G401 (cell line): ENCODE results near the gene RDH12. TPM values are rescaled to one million over a fixed set of nuclear protein-coding genes. Genes with fewer than 3 reads are reported as not detected.
"Not testable (repeated sequence)": the region's sequence is repeated elsewhere in the genome, so short reads cannot be mapped to it uniquely, and the experiment has no call there.

Source experiments
- DNase-seq: peaks from one replicate; pipeline ENCODE4 v3.0.0-alpha.2; 2015; ENCODE audit warnings: low spot score
- in situ Hi-C: cut with HindIII; loops from 2 replicates; pipeline ENCODE4 v1.10.0; 2016; ENCODE audit warnings: low sequenced_read_pairs, mixed read lengths
- total RNA-seq: library from RNA; depleted of rRNA; stranded (reverse); fragments of >200 nt; shearing (Covaris generic); gene quantifications from 2 replicates; pipeline ENCODE4 v1.2.3, GENCODE V29; 2014

RDH12 gene
- total RNA-seq, 1 experiment from 2014 or later, result not detected

- in situ Hi-C loops, result no loop called here
- DNase-seq, result no peak
Observed at GRCh38 chr14:67698179-67698578, 3.5 kb upstream of the RDH12 start.

DNA sequence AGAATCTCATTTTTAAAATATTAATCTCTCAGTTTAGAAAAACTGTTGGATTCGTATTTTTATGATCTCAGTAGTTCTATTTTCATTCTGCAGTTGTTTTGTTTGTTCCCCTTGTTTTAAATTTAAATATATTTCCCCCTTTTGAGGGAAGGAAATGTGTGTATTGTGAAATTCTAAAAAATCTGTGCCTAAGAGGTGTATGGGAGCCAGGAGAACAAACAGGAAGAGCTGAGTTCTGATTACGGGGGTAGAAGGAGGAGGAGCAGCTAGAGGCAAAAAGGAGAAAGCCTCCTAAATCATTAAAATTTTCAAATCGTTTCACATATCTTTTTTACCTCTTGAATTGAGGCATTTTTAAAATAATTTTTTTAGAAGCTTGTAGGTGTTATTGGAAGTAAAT is 2.3 kb downstream of the RDH12 start:
- no peak for DNase-seq
- in situ Hi-C loops, result no loop called here

DNA sequence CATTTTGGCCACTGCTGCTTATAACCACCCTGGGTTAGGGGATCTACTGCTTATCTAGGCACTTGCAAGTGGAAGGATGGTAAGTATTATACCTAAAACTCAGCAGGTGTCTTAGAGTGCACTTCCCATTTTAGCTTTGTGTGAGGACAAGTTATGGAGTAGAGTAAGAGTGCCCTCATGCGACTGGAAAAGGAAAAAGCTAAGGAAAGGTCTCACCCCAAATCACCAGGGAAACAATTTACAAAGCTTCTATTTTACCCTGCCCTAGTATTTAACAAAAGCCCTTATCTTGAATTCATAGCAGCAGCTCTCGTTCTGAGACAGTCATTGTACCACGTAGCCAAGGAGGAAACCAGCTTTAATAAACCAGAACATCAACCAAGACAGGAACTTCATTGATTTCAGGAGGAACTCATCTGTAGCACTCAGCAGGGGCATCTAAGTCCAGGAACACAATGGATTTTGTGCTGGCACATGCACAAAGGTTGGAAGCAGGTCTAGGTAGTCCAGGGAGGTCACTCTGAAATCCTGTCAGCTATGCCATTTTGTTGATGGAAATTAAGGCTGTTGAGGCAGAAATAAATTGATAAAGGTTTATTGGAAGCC is 2.9 kb downstream of the RDH12 start:
- peak; percentile 78 for DNase-seq
- in situ Hi-C loops, result no loop called here

- DNase-seq, result no peak
- in situ Hi-C loops, result no loop called here
Observed at GRCh38 chr14:67705211-67705610, 3.5 kb downstream of the RDH12 start.

GRCh38 chr14:67709346-67709745 is 7.7 kb downstream of the RDH12 start:
- in situ Hi-C loops, DNase-seq: not testable (repeated sequence)

- DNase-seq, in situ Hi-C loops: not testable (repeated sequence)
Observed at GRCh38 chr14:67709796-67710195, 8.1 kb downstream of the RDH12 start.

- in situ Hi-C loops, result no loop called here
- DNase-seq, result no peak
Observed at GRCh38 chr14:67710209-67710608, 8.5 kb downstream of the RDH12 start.

DNA sequence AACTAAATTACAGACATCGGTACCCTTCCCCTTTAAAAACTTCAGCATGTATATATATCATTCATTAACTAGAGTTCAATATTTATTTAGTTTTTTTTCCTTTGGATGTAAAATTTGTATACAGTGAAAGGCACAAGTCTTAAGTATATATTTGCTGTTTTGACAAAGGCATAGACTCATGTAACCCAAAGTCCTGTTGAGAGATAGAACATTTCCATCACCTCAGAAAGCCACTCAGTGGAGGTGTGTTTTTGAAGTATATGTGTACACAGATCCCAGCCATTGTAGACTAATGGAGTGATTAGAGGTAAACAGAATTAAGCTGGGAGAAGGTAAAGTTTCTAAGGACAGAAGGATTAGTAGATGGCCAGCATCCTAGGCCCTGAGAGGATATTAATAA is 15.4 kb downstream of the RDH12 start:
- in situ Hi-C loops, result no loop called here
- no peak for DNase-seq

GRCh38 chr14:67718265-67718664 is 16.6 kb downstream of the RDH12 start:
- in situ Hi-C loops, result no loop called here
- no peak for DNase-seq

GRCh38 chr14:67719385-67719784 is 17.7 kb downstream of the RDH12 start:
- in situ Hi-C loops, result not testable (repeated sequence)

GRCh38 chr14:67719866-67720265 is 18.2 kb downstream of the RDH12 start:
- DNase-seq, result no peak
- in situ Hi-C loops, result no loop called here

More at GRCh38 chr14:67719385-67719784, 17.7 kb downstream of the RDH12 start:
- not testable (repeated sequence) for DNase-seq

DNA sequence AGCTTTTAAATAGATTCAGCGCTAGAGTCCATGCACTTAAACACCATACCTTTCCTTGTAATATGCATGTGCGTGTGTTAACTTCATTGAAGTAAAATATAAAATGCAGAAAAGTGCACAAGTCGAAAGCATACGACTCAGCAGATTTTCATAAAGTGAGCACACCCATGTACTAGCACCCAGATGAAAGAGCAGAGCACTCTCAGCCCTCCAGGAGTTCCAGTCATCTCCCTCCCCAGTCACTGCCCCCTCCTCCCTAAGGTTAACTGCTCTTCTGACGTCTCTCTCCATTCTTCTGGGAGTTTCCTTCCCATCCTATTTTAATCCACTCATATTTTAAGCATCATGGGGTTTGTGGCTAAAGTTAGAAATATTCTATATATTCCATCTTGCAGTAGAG is 20.2 kb downstream of the RDH12 start:
- in situ Hi-C loops, result no loop called here

DNA sequence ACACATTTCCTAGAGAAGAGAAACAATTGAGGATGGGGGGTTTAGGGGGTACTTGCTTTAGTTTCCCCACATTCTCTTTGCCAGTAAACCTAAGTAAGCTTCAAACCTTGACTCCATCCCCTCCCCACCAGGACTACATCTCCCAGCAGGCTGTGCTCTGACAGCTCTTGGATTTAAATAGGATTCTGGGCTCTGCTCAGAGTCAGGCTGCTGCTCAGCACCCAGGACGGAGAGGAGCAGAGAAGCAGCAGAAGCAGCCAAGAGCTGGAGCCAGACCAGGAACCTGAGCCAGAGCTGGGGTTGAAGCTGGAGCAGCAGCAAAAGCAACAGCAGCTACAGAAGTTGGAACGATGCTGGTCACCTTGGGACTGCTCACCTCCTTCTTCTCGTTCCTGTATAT is 20.6 kb downstream of the RDH12 start:
- peak; percentile 62 for DNase-seq
- in situ Hi-C loops, result no loop called here

More for the DNA sequence above, 20.2 kb downstream of the RDH12 start:
- no peak for DNase-seq

GRCh38 chr14:67725171-67725570 is 23.5 kb downstream of the RDH12 start:
- in situ Hi-C loops, result no loop called here
- no peak for DNase-seq

- in situ Hi-C loops, result no loop called here
- no peak for DNase-seq
Observed at GRCh38 chr14:67727361-67727760, 25.7 kb downstream of the RDH12 start.

- DNase-seq, result no peak
- in situ Hi-C loops, result no loop called here
Observed at GRCh38 chr14:67728258-67728657, 26.6 kb downstream of the RDH12 start.

GRCh38 chr14:67729072-67729885 is 27.6 kb downstream of the RDH12 start:
- no peak for DNase-seq
- in situ Hi-C loops, result no loop called here

- no peak for DNase-seq
- in situ Hi-C loops, result no loop called here
Observed at GRCh38 chr14:67733616-67734015, 31.9 kb downstream of the RDH12 start.

- in situ Hi-C loops, result no loop called here
- DNase-seq, result no peak
Observed at GRCh38 chr14:67734675-67735074, 33.0 kb downstream of the RDH12 start.

DNA sequence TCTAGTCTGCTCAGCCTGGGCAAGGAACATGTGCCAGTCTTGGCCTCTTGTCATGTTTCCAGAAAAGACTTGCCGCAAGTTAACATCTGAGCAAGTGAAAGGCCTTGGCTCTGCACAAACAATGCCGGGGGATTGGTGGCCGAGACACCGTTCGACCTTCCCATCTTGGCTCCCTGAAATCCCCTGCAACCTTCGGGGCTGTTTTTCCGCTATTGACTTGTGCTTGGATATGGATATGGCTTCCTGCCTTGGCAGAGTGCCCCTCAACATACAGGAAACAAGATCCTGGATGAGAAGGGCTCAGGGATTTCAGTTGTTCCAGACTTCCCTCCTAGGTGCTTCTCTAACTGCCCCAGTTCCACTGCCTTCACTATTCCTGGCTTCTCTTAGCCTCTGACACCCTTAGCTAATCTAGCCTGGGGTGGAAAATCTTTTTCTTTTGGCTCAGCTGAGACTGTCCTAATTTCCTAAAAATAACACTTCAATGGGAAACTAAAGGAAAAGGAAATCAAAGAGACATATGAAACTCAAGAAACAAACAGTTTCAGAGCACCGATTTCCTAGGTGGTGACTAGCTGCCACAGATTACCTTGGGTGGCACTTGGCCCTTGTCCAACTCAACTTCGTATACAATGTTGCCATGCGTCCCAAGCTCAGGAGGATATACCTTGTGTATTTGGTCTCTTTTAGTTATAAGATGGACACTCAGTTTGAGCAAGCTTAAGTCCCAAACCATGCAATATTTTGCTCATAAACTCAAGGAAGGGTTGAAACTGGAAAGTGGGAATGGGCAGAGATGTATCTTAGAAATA is 33.9 kb downstream of the RDH12 start:
- DNase-seq, result no peak
- in situ Hi-C loops, result no loop called here
